Gastroesophageal sphincter (tissue), 4 donors: ENCODE results near the gene ATXN7. TPM values are rescaled to one million over a fixed set of nuclear protein-coding genes. Genes with fewer than 3 reads are reported as not detected.

Source experiments
- ATAC-seq: fragments of 150-250 bp; one replicate; pipeline ENCODE4 v1.9.1; 2016; ENCODE audit warnings: mild to moderate bottlenecking, moderate library complexity
- H3K27ac ChIP-seq, 4 donors: fragments of 200-600 bp; sonication (generic) in 3 of 4; 1 replicate in 3 of 4; 2 replicates in 1 of 4; pipeline ENCODE4 v1.5.1; 2016 to 2019
- H3K27me3 ChIP-seq: fragments of 200-600 bp; sonication (generic); one replicate; pipeline ENCODE4 v1.5.1; 2019
- H3K36me3 ChIP-seq, 2 donors: fragments of 200-600 bp; sonication (generic); one replicate each; pipeline ENCODE4 v1.5.1; 2019; ENCODE audit warnings: control low read depth in 1 of 2
- H3K4me1 ChIP-seq, 3 donors: fragments of 200-600 bp; sonication (generic); 1 replicate in 2 of 3; 2 replicates in 1 of 3; pipeline ENCODE4 v1.5.1; 2016 to 2019; ENCODE audit warnings: control low read depth in 2 of 3
- H3K4me3 ChIP-seq, 2 donors: fragments of 200-600 bp; sonication (generic); one replicate each; pipeline ENCODE4 v1.5.1; 2019; ENCODE audit warnings: mild to moderate bottlenecking in 1 of 2, moderate library complexity in 1 of 2
- H3K9me3 ChIP-seq, 3 donors: fragments of 200-600 bp; sonication (generic); one replicate each; pipeline ENCODE4 v1.5.1; 2017 to 2019; ENCODE audit warnings: control low read depth in 2 of 3
- CTCF ChIP-seq, 4 experiments: fragments of 200-600 bp in 2 of 4; fragments of 450-650 bp in 2 of 4; sonication (generic) in 1 of 4; IDR thresholded peaks; one replicate each; pipeline ENCODE4 v1.5.1; 2017 to 2019; ENCODE audit warnings: antibody characterized with exemption in 4 of 4, mild to moderate bottlenecking in 2 of 4, moderate library complexity in 2 of 4
- EP300 ChIP-seq: sonication (generic); formaldehyde crosslinking; IDR thresholded peaks from one replicate; pipeline ENCODE4 v1.6.1; 2017; ENCODE audit warnings: antibody characterized with exemption, mild to moderate bottlenecking
- POLR2A ChIP-seq, 2 donors: fragments of 450-650 bp; IDR thresholded peaks; one replicate each; pipeline ENCODE4 v1.6.1; 2017; ENCODE audit warnings: antibody characterized with exemption in 2 of 2, mild to moderate bottlenecking in 2 of 2, moderate library complexity in 1 of 2
- POLR2AphosphoS5 ChIP-seq: sonication (generic); formaldehyde crosslinking; IDR thresholded peaks from one replicate; pipeline ENCODE4 v1.6.1; 2017; ENCODE audit warnings: antibody characterized with exemption
- WGBS, 2 donors: methylation state at CpG; one replicate each; pipeline ENCODE4 v1.1.5; 2018; ENCODE audit warnings: low coverage in 1 of 2; 5-methylcytosine and 5-hydroxymethylcytosine counted together
- total RNA-seq, 4 donors: library from RNA; depleted of rRNA; stranded (reverse); fragments of >200 nt; gene quantifications; one replicate each; pipeline ENCODE4 v1.1.0, GENCODE V29; 2016

ATXN7 gene
- total RNA-seq, 4 donors from 2014 or later, result 15.5 to 36.3 (median 19.8) TPM

- no peaks in the 10 kb centered on the region for H3K9me3 ChIP-seq
- peaks cover 0 to 91% of the 10 kb centered on the region in 2 donors for H3K36me3 ChIP-seq
Measured at GRCh38 chr3:63993653-63994079, 130.0 kb downstream of the ATXN7 start.

GRCh38 chr3:63995086-63995485, 131.4 kb downstream of the ATXN7 start:
- no peaks in the 10 kb centered on the region for H3K9me3 ChIP-seq
- no peak for ATAC-seq
- no peak overlapping the region for H3K27ac ChIP-seq
- no peak for TF ChIP-seq EP300
- no peak for TF ChIP-seq POLR2AphosphoS5
- WGBS, 2 donors, result 40 to 84% methylated on average over 2 to 5 of the region's 5 CpGs
- peaks cover 0 to 91% of the 10 kb centered on the region in 2 donors for H3K36me3 ChIP-seq
- H3K4me1 ChIP-seq, result peaks cover 0 to 28% (median 0%) of the 10 kb centered on the region in 3 donors
- no peaks in the 10 kb centered on the region for H3K27me3 ChIP-seq
- no peak overlapping the region for H3K4me3 ChIP-seq

More at GRCh38 chr3:63993653-63994079, 130.0 kb downstream of the ATXN7 start:
- peak; percentile 89 for ATAC-seq
- TF ChIP-seq EP300 (no peak), POLR2A (IDR thresholded peaks at IDR 0.05) (no peak), CTCF (IDR thresholded peaks at IDR 0.05) (peak; percentile 91 to 97 (median 94))
- Histone ChIP-seq H3K27me3 (no peaks in the 10 kb centered on the region), H3K27ac (peak overlapping the region in 1 of 4 donors; percentile 5), H3K4me3 (no peak overlapping the region), H3K4me1 (peaks cover 0 to 17% (median 0%) of the 10 kb centered on the region in 3 donors)
- 0% methylated on average over 2 of the region's 3 CpGs for WGBS, 2 donors

GRCh38 chr3:63998852-63999754, 135.4 kb downstream of the ATXN7 start:
- Histone ChIP-seq H3K4me3 (no peak overlapping the region), H3K36me3 (peaks cover 0 to 82% of the 10 kb centered on the region in 2 donors), H3K27ac (peak overlapping the region in 1 of 4 donors; percentile 22), H3K4me1 (peaks cover 0 to 36% (median 0%) of the 10 kb centered on the region in 3 donors), H3K9me3 (no peaks in the 10 kb centered on the region), H3K27me3 (no peaks in the 10 kb centered on the region)
- 65 to 67% methylated on average over 8 to 10 of the region's 10 CpGs for WGBS, 2 donors
- TF ChIP-seq POLR2A (IDR thresholded peaks at IDR 0.05), result no peak
- TF ChIP-seq CTCF (IDR thresholded peaks at IDR 0.05), result no peak
- TF ChIP-seq POLR2AphosphoS5, result no peak
- TF ChIP-seq EP300, result no peak
- ATAC-seq, result no peak

- ATAC-seq, result no peak
- TF ChIP-seq CTCF (IDR thresholded peaks at IDR 0.05) (no peak), POLR2AphosphoS5 (no peak)
- Histone ChIP-seq H3K27me3 (no peaks in the 10 kb centered on the region), H3K9me3 (no peaks in the 10 kb centered on the region), H3K4me1 (peaks cover 0 to 36% (median 0%) of the 10 kb centered on the region in 3 donors), H3K36me3 (peaks cover 0 to 81% of the 10 kb centered on the region in 2 donors), H3K4me3 (no peak overlapping the region), H3K27ac (no peak overlapping the region)
- 75 to 79% methylated on average over 5 to 8 of the region's 9 CpGs for WGBS, 2 donors
Measured at GRCh38 chr3:64000453-64001055, 136.9 kb downstream of the ATXN7 start.

- Histone ChIP-seq H3K9me3 (no peaks in the 10 kb centered on the region), H3K4me1 (peaks cover 0 to 36% (median 0%) of the 10 kb centered on the region in 3 donors), H3K27me3 (no peaks in the 10 kb centered on the region), H3K36me3 (peaks cover 0 to 81% of the 10 kb centered on the region in 2 donors), H3K4me3 (no peak overlapping the region), H3K27ac (no peak overlapping the region)
- 81 to 82% methylated on average over 4 of the region's 4 CpGs for WGBS, 2 donors
- no peak for ATAC-seq
- TF ChIP-seq CTCF (IDR thresholded peaks at IDR 0.05), result no peak
- no peak for TF ChIP-seq EP300
- no peak for TF ChIP-seq POLR2AphosphoS5
- TF ChIP-seq POLR2A (IDR thresholded peaks at IDR 0.05), result no peak
Measured at GRCh38 chr3:64002233-64002632, 138.6 kb downstream of the ATXN7 start.
